ENCODE data around the gene CEACAM18.
"Not testable (repeated sequence)": the region's sequence is repeated elsewhere in the genome, so short reads cannot be mapped to it uniquely, and the experiment has no call there.

The CEACAM18 gene

GRCh38 chr19:51500931-51501330, 22.6 kb downstream of the CEACAM18 start:
- DNase-seq = not testable (repeated sequence)

GRCh38 chr19:51501594-51502263, 23.4 kb downstream of the CEACAM18 start, which contains the start of gene SIGLEC12:
Gene SIGLEC12, minus strand, starts transcription at chr19:51501800. Its CDS starts 67 bp downstream, at chr19:51501733.
- no peak for DNase-seq

- DNase-seq = no peak
These were observed 25.0 kb downstream of the CEACAM18 start for GRCh38 chr19:51503286-51503817.

GRCh38 chr19:51503896-51504295, 25.6 kb downstream of the CEACAM18 start:
- DNase-seq = no peak

DNA sequence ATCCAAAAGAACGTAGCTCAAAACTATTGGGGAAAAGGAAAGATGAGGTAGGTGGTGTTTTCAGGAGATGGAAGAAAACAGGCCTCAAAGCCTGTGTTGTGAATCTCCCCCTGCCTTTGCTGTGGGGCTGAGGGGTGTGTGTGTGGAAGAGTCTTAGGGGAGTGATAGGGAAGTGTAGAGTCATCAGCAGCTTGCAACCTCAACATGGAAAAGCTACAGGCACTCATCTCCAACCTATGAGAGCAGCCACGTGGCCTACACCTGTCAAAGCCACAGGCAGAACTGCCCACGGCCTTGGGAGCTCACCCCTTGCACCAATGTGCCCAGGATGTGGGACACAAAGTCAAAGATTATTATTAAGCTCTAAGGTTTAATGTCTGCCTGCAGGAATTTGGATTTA, 27.6 kb downstream of the CEACAM18 start:
- DNase-seq = no peak

DNA sequence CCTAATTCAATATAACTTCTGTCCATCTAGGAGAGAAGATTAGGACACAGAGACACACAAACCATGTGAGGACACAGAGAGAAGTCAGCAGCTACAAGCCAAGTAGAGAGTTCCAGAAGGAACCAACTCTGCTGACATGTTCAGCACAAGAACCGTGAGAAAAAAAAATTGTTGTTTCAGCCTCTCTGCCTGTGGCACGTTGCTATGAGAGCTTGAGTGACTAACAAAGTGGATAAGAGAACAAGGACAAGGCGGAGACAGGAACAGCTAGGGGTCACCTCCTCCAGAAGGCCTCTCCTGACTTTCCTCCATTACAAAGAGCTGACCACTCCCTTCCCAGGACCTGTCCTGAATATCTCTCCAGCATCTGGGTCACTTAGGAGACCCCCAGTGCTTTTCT, 28.9 kb downstream of the CEACAM18 start:
- peak; percentile 45 for DNase-seq

DNA sequence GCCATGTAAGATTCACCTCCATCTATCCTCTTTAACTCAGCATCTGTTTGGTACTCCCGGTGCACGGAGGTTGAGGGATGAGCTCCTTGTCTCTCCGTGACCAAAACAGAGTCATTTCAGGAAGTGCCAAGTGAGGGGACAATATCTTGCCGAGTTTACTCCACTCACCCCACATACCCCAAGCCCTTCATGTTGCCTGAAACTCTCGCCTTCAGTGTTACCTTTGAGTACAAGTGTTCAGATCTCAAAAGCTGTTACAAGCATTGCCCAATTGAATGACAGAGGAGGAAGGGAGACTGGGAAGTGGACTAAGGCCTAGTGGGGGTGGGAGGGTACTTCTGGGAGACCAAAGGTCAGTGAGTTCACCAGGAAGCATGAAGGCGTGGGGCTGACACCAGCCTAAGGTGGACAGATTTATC, 29.3 kb downstream of the CEACAM18 start:
- DNase-seq = peak; percentile 97

DNA sequence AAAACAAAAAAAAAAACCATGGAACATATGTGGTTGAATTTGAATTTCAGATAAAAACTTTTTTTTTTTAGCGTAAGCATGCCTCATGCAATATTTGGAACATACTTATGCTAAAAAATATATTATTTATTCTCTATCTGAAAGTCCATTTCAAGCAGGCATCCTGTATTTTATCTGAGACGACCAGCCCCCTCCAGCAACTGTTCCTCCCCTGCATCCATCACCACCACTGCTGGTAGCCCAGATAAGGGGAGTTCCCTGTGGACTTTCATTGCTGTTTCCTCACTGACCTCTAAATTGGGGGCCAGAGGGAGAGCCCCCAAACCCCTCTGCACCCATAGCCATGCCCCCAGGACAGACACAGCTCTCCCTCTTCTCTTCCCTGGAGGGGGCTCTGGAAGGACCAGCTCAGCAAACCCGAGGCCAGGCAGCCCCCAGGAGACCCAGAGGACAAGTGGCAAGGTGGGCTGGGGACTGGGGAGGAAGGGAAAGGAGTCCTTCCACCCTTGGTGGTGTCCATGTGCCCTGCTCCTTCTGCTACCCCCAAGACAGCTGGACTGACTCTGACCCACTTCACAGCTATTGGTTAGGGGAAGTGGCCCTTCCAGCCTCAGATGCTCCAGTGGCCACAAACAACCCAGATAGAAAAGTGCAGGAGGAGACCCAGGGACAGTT, 29.9 kb downstream of the CEACAM18 start:
- peak; percentile 97 for DNase-seq

GRCh38 chr19:51509823-51510660, 31.7 kb downstream of the CEACAM18 start:
- DNase-seq = no peak

DNA sequence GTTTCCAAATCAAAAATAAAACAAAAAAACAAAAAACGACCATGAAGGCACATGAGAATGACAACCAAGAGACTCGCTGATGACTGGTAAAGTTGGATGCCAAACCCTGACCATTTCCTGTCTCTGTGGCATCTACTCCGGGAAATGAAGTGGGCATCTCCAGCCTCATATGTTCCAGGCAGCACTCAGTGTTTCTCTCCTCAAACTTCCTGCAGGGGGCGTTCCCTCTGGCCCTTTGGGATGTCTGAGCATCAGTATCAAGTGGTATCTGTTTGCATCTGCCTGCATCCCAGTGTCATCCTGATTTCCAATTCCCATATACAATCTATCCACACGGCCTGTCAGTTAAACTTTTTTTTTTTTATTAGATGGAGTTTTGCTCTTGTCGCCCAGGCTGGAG, 33.0 kb downstream of the CEACAM18 start:
- peak; percentile 46 for DNase-seq

DNA sequence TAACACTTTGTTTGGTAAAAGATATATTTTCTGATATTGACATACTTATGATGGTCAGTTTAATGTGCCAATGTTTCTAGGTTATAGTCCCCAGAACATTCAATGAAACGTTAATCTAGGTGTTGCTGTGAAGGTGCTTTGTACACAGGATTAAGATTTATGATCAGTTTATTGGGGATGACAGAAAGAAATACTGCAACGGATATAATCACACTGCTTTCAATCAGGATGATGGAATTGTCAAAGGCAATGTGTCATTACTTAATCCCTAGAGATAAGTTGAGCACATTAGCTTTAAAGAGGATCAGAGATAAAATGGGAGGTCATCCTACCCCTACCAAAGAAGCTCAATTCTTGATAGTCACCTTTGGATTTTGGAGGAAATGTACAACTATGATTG, 35.6 kb downstream of the CEACAM18 start:
- no peak for DNase-seq

- DNase-seq = peak; percentile 96
These were observed 36.6 kb downstream of the CEACAM18 start for GRCh38 chr19:51514866-51515481.

DNA sequence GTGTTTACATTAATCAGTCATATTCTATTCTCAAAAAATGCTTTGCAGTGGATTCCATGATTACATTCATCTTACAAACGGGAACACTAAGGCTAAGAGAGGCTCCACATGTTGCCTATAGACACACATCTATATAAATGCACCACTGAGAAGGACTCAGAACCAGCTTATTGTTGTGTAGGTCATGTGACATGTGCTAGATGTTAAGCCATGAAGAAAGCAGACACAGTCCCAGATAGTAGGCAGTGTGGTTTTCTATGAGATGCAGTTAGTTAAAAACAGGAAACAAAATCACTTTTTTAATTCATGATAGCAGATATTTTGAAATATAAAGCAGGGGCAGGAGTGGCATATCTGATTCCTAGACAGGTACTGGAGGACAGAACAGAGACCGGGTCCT, 42.4 kb downstream of the CEACAM18 start:
- DNase-seq = peak; percentile 27

- DNase-seq = no peak
These were observed 43.0 kb downstream of the CEACAM18 start for GRCh38 chr19:51521357-51521756.

DNA sequence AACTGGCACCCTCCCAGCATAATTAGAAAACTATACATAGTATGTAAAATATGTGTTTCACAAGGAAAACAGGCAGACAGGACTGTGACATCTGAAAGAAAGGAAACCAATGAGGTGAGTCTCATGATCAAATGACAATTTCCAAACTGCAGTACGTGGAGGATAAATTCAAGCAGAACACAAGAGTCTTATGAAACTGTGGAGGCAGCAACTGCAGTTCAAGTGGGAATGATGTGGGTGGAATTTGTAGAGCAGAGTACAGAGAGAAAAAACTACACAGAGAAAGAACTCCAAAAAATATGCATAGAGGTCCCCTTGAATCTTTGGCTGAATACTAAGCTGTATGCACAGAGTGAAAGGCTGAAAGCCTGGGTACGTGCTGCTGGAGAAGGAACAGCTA, 43.4 kb downstream of the CEACAM18 start:
- DNase-seq = no peak

- DNase-seq = peak; percentile 31
These were observed 46.4 kb downstream of the CEACAM18 start for GRCh38 chr19:51524666-51525264.

DNA sequence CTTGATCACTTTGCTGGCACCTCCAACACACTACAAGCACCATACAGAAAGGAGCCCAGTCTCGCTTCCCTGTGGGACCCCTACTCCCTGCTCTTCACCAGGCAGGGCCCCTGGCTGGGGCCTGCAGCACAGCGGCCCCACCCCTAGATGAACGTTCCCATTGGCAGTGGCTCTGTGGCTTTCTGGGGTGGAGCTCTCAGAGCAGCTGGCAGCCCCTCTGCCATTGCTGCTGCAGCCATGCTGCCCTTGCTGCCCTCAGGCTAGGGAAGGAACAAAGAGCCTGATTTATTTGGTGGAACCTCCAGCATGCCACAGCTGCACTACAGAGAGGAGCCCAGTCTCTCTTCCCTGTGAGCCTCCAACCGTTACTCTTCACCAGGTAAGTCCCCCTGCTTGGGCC, 47.3 kb downstream of the CEACAM18 start:
- no peak for DNase-seq

- DNase-seq = peak; percentile 25
These were observed 51.0 kb downstream of the CEACAM18 start for GRCh38 chr19:51529301-51529700.

- no peak for DNase-seq
These were observed 52.3 kb downstream of the CEACAM18 start for GRCh38 chr19:51530616-51531015.

DNA sequence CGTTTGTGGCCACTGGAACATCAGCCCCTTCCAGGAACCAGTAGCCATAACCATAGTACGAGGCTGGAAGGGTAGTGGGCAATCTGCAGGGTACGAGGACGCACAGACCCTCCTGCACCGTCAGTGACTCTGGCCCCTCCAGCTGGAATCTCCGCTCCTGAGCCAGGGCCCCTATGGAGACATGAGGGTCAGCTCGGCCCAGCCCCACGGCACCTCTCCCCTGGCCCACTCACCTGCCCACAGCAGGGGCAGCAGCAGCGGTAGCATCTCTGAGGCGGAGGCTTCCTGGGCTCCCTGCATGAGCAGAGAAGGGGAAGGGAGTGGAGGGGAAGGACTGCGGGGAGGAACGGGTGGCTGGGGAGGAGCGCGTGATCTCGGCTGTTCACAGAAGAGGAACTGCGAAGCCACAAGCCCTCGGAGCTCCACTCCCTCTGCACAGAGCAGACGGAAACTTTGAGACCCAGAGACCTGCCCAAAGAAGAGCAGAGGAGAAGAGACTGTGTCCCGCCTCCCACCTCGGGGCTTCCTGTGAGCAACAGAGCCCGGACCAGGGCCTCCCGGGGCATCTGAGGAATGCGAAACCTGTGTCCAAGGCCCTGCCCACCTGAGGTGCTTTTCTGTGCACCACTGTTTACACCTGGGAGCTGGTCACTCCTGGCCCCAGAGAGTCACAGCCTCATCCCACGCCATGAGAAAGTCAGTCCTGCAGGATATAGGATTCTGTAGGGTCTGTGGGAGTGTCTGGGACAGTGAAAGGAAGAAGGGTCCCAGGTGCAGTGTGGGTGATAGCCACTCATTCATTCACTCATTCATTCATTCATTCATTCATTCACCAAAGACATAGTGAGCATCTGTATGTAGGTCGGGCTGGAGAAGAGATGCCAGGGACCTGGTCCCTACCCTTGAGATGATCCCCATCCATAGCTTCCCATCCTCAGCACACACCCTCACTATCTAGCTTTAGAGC, 53.3 kb downstream of the CEACAM18 start, which contains the start of gene SIGLEC6:
TSS of gene SIGLEC6 (minus strand) at position 322 of the 967 bp plus-strand sequence. CDS start at position 300, 22 bp downstream.
- peak; percentile 98 for DNase-seq

- DNase-seq = peak; percentile 33
These were observed 57.2 kb downstream of the CEACAM18 start for GRCh38 chr19:51535535-51535934.

All from OCI-M1 (cell line).